ENCODE results near the gene TMEM207.

Gene TMEM207

DNA sequence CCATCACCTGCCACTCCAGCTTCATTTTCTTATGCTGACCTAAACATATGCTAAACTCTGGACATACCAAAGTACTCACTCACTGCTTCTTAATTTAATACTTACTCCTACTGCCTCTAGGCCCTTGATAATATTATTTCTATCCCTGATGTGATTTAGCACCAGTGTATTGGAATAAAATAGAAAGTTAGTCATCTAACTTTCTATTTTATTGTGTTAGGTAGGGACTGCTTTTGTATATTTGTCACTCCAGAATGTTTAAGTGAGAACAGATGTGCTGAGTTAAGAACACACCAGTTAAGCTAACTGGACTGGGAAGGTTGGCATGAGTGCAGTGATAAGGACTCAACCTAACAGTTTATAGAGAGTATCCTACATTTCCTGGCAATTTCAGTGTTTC lies 68.3 kb downstream of the TMEM207 start:
- Histone ChIP-seq H3K27ac (replicated peaks) (no peak overlapping the region), H3K4me3 (replicated peaks; ENCODE audit: insufficient read depth, low read length) (no peak overlapping the region), H3K27me3 (ENCODE audit: insufficient read depth, poor library complexity, severe bottlenecking) (no peaks in the 10 kb centered on the region)
- TF ChIP-seq SPI1 (IDR thresholded peaks at IDR 0.05; ENCODE audit: borderline replicate concordance, low read depth) (no peak), GABPA (IDR thresholded peaks at IDR 0.05; ENCODE audit: low read depth) (no peak), POLR2AphosphoS5 (IDR thresholded peaks at IDR 0.05; ENCODE audit: low read depth) (no peak)
- TF ChIP-seq, protein P1, sequence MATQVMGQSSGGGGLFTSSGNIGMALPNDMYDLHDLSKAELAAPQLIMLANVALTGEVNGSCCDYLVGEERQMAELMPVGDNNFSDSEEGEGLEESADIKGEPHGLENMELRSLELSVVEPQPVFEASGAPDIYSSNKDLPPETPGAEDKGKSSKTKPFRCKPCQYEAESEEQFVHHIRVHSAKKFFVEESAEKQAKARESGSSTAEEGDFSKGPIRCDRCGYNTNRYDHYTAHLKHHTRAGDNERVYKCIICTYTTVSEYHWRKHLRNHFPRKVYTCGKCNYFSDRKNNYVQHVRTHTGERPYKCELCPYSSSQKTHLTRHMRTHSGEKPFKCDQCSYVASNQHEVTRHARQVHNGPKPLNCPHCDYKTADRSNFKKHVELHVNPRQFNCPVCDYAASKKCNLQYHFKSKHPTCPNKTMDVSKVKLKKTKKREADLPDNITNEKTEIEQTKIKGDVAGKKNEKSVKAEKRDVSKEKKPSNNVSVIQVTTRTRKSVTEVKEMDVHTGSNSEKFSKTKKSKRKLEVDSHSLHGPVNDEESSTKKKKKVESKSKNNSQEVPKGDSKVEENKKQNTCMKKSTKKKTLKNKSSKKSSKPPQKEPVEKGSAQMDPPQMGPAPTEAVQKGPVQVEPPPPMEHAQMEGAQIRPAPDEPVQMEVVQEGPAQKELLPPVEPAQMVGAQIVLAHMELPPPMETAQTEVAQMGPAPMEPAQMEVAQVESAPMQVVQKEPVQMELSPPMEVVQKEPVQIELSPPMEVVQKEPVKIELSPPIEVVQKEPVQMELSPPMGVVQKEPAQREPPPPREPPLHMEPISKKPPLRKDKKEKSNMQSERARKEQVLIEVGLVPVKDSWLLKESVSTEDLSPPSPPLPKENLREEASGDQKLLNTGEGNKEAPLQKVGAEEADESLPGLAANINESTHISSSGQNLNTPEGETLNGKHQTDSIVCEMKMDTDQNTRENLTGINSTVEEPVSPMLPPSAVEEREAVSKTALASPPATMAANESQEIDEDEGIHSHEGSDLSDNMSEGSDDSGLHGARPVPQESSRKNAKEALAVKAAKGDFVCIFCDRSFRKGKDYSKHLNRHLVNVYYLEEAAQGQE (IDR thresholded peaks at IDR 0.05; ENCODE audit: insufficient replicate concordance, low read depth) = no peak
- TF ChIP-seq, protein P2, sequence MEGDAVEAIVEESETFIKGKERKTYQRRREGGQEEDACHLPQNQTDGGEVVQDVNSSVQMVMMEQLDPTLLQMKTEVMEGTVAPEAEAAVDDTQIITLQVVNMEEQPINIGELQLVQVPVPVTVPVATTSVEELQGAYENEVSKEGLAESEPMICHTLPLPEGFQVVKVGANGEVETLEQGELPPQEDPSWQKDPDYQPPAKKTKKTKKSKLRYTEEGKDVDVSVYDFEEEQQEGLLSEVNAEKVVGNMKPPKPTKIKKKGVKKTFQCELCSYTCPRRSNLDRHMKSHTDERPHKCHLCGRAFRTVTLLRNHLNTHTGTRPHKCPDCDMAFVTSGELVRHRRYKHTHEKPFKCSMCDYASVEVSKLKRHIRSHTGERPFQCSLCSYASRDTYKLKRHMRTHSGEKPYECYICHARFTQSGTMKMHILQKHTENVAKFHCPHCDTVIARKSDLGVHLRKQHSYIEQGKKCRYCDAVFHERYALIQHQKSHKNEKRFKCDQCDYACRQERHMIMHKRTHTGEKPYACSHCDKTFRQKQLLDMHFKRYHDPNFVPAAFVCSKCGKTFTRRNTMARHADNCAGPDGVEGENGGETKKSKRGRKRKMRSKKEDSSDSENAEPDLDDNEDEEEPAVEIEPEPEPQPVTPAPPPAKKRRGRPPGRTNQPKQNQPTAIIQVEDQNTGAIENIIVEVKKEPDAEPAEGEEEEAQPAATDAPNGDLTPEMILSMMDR (IDR thresholded peaks at IDR 0.05; ENCODE audit: insufficient read depth, low read length) = no peak
- DNase-seq (ENCODE audit: low read depth in 1 of 2, low spot score in 1 of 2) = no peak

DNA sequence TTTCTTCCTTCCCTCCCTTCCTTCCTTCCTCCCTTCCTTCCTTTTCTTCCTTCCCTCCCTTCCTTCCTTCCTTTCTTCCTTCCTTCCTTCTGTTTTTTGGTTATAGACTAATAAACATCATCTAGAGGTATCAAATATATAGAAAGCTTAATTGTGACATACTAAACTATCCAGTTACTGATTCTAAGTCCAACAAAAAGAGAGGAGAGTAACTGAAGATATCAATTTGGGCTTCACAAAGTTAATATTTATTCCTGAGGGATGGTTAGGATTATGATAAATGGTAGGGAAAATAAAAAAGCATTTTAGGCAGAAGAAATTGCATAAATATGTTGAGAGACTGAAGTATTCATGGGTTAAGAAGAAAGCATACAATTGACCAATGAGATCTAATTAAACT lies 69.5 kb downstream of the TMEM207 start:
- Histone ChIP-seq H3K27me3 (ENCODE audit: insufficient read depth, poor library complexity, severe bottlenecking) (no peaks in the 10 kb centered on the region), H3K27ac (replicated peaks) (no peak overlapping the region)
- TF ChIP-seq SPI1 (IDR thresholded peaks at IDR 0.05; ENCODE audit: borderline replicate concordance, low read depth) (no peak), GABPA (IDR thresholded peaks at IDR 0.05; ENCODE audit: low read depth) (no peak), POLR2AphosphoS5 (IDR thresholded peaks at IDR 0.05; ENCODE audit: low read depth) (no peak)
- TF ChIP-seq, protein P2 (IDR thresholded peaks at IDR 0.05; ENCODE audit: insufficient read depth, low read length) = no peak
- TF ChIP-seq, protein P1 (IDR thresholded peaks at IDR 0.05; ENCODE audit: insufficient replicate concordance, low read depth) = no peak

More for the DNA sequence above, 69.5 kb downstream of the TMEM207 start:
- DNase-seq (ENCODE audit: low read depth in 1 of 2, low spot score in 1 of 2) = no peak
- no peak overlapping the region for H3K4me3 ChIP-seq (replicated peaks; ENCODE audit: insufficient read depth, low read length)
